Myocyte (in vitro differentiated cells): ENCODE results near the gene KLHDC3. TPM values are rescaled to one million over a fixed set of nuclear protein-coding genes. Genes with fewer than 3 reads are reported as not detected.

Experiments used
- DNase-seq: peaks from one replicate; pipeline ENCODE4 v3.0.0-alpha.2; 2012; ENCODE audit warnings: low read depth
- polyA plus RNA-seq: library from polyadenylated mRNA; unstranded; fragments of >200 nt; gene quantifications from one replicate; pipeline ENCODE4 v1.2.1, GENCODE V29; 2012; ENCODE audit warnings: missing spikeins
- total RNA-seq: library from RNA; depleted of rRNA; stranded (reverse); fragments of >200 nt; gene quantifications from 2 replicates; pipeline ENCODE4 v1.2.3, GENCODE V29; 2014

KLHDC3 gene
- 94.5 and 194 TPM in 2 replicates for total RNA-seq
- polyA plus RNA-seq = 106 TPM

- DNase-seq = peak; percentile 100
Measured at GRCh38 chr6:43013843-43014433, at the start of gene KLHDC3, which contains the start of gene MEA1. KLHDC3 (plus strand) TSS chr6:43014249; CDS start chr6:43017193, 2,944 bp downstream. MEA1 (minus strand) TSS chr6:43013946; CDS start chr6:43013813, 133 bp downstream.

GRCh38 chr6:42966571-42966970, 47.5 kb upstream of the KLHDC3 start:
- DNase-seq = no peak

GRCh38 chr6:42967228-42967627, 46.8 kb upstream of the KLHDC3 start:
- no peak for DNase-seq

- DNase-seq = no peak
Measured at GRCh38 chr6:42968126-42968701, 45.8 kb upstream of the KLHDC3 start.

GRCh38 chr6:42968783-42969182, 45.3 kb upstream of the KLHDC3 start:
- no peak for DNase-seq

- no peak for DNase-seq
Measured at GRCh38 chr6:42969431-42969830, 44.6 kb upstream of the KLHDC3 start.

GRCh38 chr6:42969934-42970333, 44.1 kb upstream of the KLHDC3 start:
- DNase-seq = no peak

GRCh38 chr6:42970871-42971612, 43.0 kb upstream of the KLHDC3 start:
- peak; percentile 35 for DNase-seq

GRCh38 chr6:42971746-42972327, 42.2 kb upstream of the KLHDC3 start:
- DNase-seq = peak; percentile 29

- no peak for DNase-seq
Measured at GRCh38 chr6:42973926-42974325, 40.1 kb upstream of the KLHDC3 start.

GRCh38 chr6:42974919-42975505, 39.0 kb upstream of the KLHDC3 start:
- no peak for DNase-seq

GRCh38 chr6:42978487-42978838, 35.6 kb upstream of the KLHDC3 start:
- DNase-seq = peak; percentile 76

GRCh38 chr6:42978839-42979522, 35.1 kb upstream of the KLHDC3 start, which contains the start of gene PEX6:
PEX6 (minus strand) TSS chr6:42979181; CDS start chr6:42979150, 31 bp downstream.
- DNase-seq = peak; percentile 84

GRCh38 chr6:42979523-42980177, 34.4 kb upstream of the KLHDC3 start:
- no peak for DNase-seq

GRCh38 chr6:42981836-42982235, 32.2 kb upstream of the KLHDC3 start:
- DNase-seq = no peak

- DNase-seq = peak; percentile 100
Measured at GRCh38 chr6:42984001-42984923, 29.8 kb upstream of the KLHDC3 start, which contains the start of gene PPP2R5D. PPP2R5D (plus strand) TSS chr6:42984570; CDS start chr6:42984678, 108 bp downstream.

GRCh38 chr6:42984924-42985475, 29.0 kb upstream of the KLHDC3 start:
- DNase-seq = peak; percentile 23

- no peak for DNase-seq
Measured at GRCh38 chr6:42987533-42988451, 26.3 kb upstream of the KLHDC3 start.
